ENCODE data around the gene PACS2. TPM values are rescaled to one million over a fixed set of nuclear protein-coding genes. Genes with fewer than 3 reads are reported as not detected.
"Not testable (repeated sequence)": the region's sequence is repeated elsewhere in the genome, so short reads cannot be mapped to it uniquely, and the experiment has no call there.

Gene PACS2
- total RNA-seq, 1 experiment from 2014 or later: 43.4 TPM

- H3K27ac ChIP-seq: no peak overlapping the region
- no peaks in the 10 kb centered on the region for H3K9me3 ChIP-seq (replicated peaks)
- no peak overlapping the region for H3K4me3 ChIP-seq
- no peaks in the 10 kb centered on the region for H3K4me1 ChIP-seq
- no peaks in the 10 kb centered on the region for H3K27me3 ChIP-seq
- DNase-seq: no peak
- 0 out of 2 replicates have a peak, but pooled peaks cover 4% of the 10 kb centered on the region for H3K36me3 ChIP-seq
These were observed 32.3 kb upstream of the PACS2 start for GRCh38 chr14:105282098-105282725.

- no peak for DNase-seq
- no peaks in the 10 kb centered on the region for H3K9me3 ChIP-seq (replicated peaks)
- no peak overlapping the region for H3K27ac ChIP-seq
- no peak overlapping the region for H3K4me3 ChIP-seq
- no peaks in the 10 kb centered on the region for H3K27me3 ChIP-seq
- H3K36me3 ChIP-seq: 0 out of 2 replicates have a peak, but pooled peaks cover 4% of the 10 kb centered on the region
- no peaks in the 10 kb centered on the region for H3K4me1 ChIP-seq
These were observed 31.5 kb upstream of the PACS2 start for GRCh38 chr14:105283028-105283427.

- 0 out of 2 replicates have a peak, but pooled peaks cover 4% of the 10 kb centered on the region for H3K36me3 ChIP-seq
- no peak for DNase-seq
- H3K4me1 ChIP-seq: no peaks in the 10 kb centered on the region
- H3K27ac ChIP-seq: no peak overlapping the region
- no peaks in the 10 kb centered on the region for H3K9me3 ChIP-seq (replicated peaks)
- no peaks in the 10 kb centered on the region for H3K27me3 ChIP-seq
- no peak overlapping the region for H3K4me3 ChIP-seq
These were observed 30.6 kb upstream of the PACS2 start for GRCh38 chr14:105283899-105284298.

- no peaks in the 10 kb centered on the region for H3K27me3 ChIP-seq
- no peak overlapping the region for H3K27ac ChIP-seq
- 0 out of 2 replicates have a peak, but pooled peaks cover 3% of the 10 kb centered on the region for H3K36me3 ChIP-seq
- H3K4me3 ChIP-seq: no peak overlapping the region
- no peaks in the 10 kb centered on the region for H3K9me3 ChIP-seq (replicated peaks)
- no peak for DNase-seq
- H3K4me1 ChIP-seq: no peaks in the 10 kb centered on the region
These were observed 29.4 kb upstream of the PACS2 start for GRCh38 chr14:105285174-105285573.

GRCh38 chr14:105286759-105287144 is 27.8 kb upstream of the PACS2 start:
- no peak for DNase-seq
- no peak overlapping the region for H3K4me3 ChIP-seq
- H3K9me3 ChIP-seq (replicated peaks): no peaks in the 10 kb centered on the region
- H3K27me3 ChIP-seq: no peaks in the 10 kb centered on the region
- H3K4me1 ChIP-seq: no peaks in the 10 kb centered on the region
- no peak overlapping the region for H3K27ac ChIP-seq
- H3K36me3 ChIP-seq: no peaks in the 10 kb centered on the region

- no peaks in the 10 kb centered on the region for H3K9me3 ChIP-seq (replicated peaks)
- no peaks in the 10 kb centered on the region for H3K36me3 ChIP-seq
- H3K4me3 ChIP-seq: no peak overlapping the region
- no peaks in the 10 kb centered on the region for H3K27me3 ChIP-seq
- no peaks in the 10 kb centered on the region for H3K4me1 ChIP-seq
- no peak overlapping the region for H3K27ac ChIP-seq
- DNase-seq: no peak
These were observed 27.1 kb upstream of the PACS2 start for GRCh38 chr14:105287249-105288102.

- not testable (repeated sequence) for H3K27me3 ChIP-seq; DNase-seq; H3K9me3 ChIP-seq (replicated peaks); H3K27ac ChIP-seq; H3K4me3 ChIP-seq; H3K4me1 ChIP-seq; H3K36me3 ChIP-seq
These were observed 25.6 kb upstream of the PACS2 start for GRCh38 chr14:105288936-105289335.

- no peaks in the 10 kb centered on the region for H3K27me3 ChIP-seq
- no peaks in the 10 kb centered on the region for H3K4me1 ChIP-seq
- H3K27ac ChIP-seq: no peak overlapping the region
- no peaks in the 10 kb centered on the region for H3K36me3 ChIP-seq
- H3K9me3 ChIP-seq (replicated peaks): no peaks in the 10 kb centered on the region
- DNase-seq: peak; percentile 36 to 38
- H3K4me3 ChIP-seq: no peak overlapping the region
These were observed 23.8 kb upstream of the PACS2 start for GRCh38 chr14:105290621-105291346.

- H3K4me1 ChIP-seq: no peaks in the 10 kb centered on the region
- no peaks in the 10 kb centered on the region for H3K36me3 ChIP-seq
- no peak overlapping the region for H3K4me3 ChIP-seq
- H3K27ac ChIP-seq: no peak overlapping the region
- DNase-seq: no peak
- H3K27me3 ChIP-seq: no peaks in the 10 kb centered on the region
- no peaks in the 10 kb centered on the region for H3K9me3 ChIP-seq (replicated peaks)
These were observed 21.5 kb upstream of the PACS2 start for GRCh38 chr14:105292826-105293711.

- Histone ChIP-seq H3K36me3 (no peaks in the 10 kb centered on the region), H3K27ac (no peak overlapping the region), H3K4me3 (no peak overlapping the region), H3K27me3 (no peaks in the 10 kb centered on the region), H3K9me3 (replicated peaks) (no peaks in the 10 kb centered on the region), H3K4me1 (no peaks in the 10 kb centered on the region)
- DNase-seq: no peak
These were observed 20.4 kb upstream of the PACS2 start for GRCh38 chr14:105294142-105294597.

- not testable (repeated sequence) for H3K4me1 ChIP-seq; H3K27ac ChIP-seq; H3K36me3 ChIP-seq; H3K9me3 ChIP-seq (replicated peaks); H3K27me3 ChIP-seq; H3K4me3 ChIP-seq; DNase-seq
These were observed 17.2 kb upstream of the PACS2 start for GRCh38 chr14:105297311-105297710.

- Histone ChIP-seq H3K27me3 (no peaks in the 10 kb centered on the region), H3K4me1 (no peaks in the 10 kb centered on the region), H3K9me3 (replicated peaks) (0 out of 2 replicates have a peak, but pooled peaks cover 3% of the 10 kb centered on the region), H3K27ac (peak overlapping the region; percentile 44), H3K4me3 (peak overlapping the region; percentile 90), H3K36me3 (no peaks in the 10 kb centered on the region)
- peak in 1 of 2 experiments; percentile 46 for DNase-seq
These were observed 14.7 kb upstream of the PACS2 start for GRCh38 chr14:105299654-105300541.

GRCh38 chr14:105300542-105301102 is 13.9 kb upstream of the PACS2 start, which contains the start of gene BRF1:
Gene BRF1, minus strand, starts transcription at chr14:105301001. Its CDS starts 372 bp downstream, at chr14:105300629.
- H3K4me1 ChIP-seq: no peaks in the 10 kb centered on the region
- no peaks in the 10 kb centered on the region for H3K27me3 ChIP-seq
- DNase-seq: peak; percentile 97
- H3K9me3 ChIP-seq (replicated peaks): 0 out of 2 replicates have a peak, but pooled peaks cover 3% of the 10 kb centered on the region
- H3K27ac ChIP-seq: peak within 1 kb of the TSS; percentile 58
- no peaks in the 10 kb centered on the region for H3K36me3 ChIP-seq
- H3K4me3 ChIP-seq: peak within 1 kb of the TSS; percentile 90

Data from SJCRH30 (cell line).